CD4-positive, alpha-beta T cell treated with Interferon gamma for 1 hour (primary cell): ENCODE data around the gene HIP1.
A peak's percentile ranks its signal among the peaks of the same experiment; 100 is the strongest.
"Not testable (repeated sequence)": the region's sequence is repeated elsewhere in the genome, so short reads cannot be mapped to it uniquely, and the experiment has no call there.

Experiments used
- DNase-seq: peaks from one replicate; pipeline ENCODE4 v3.0.0-alpha.2; 2020

The HIP1 gene

DNA sequence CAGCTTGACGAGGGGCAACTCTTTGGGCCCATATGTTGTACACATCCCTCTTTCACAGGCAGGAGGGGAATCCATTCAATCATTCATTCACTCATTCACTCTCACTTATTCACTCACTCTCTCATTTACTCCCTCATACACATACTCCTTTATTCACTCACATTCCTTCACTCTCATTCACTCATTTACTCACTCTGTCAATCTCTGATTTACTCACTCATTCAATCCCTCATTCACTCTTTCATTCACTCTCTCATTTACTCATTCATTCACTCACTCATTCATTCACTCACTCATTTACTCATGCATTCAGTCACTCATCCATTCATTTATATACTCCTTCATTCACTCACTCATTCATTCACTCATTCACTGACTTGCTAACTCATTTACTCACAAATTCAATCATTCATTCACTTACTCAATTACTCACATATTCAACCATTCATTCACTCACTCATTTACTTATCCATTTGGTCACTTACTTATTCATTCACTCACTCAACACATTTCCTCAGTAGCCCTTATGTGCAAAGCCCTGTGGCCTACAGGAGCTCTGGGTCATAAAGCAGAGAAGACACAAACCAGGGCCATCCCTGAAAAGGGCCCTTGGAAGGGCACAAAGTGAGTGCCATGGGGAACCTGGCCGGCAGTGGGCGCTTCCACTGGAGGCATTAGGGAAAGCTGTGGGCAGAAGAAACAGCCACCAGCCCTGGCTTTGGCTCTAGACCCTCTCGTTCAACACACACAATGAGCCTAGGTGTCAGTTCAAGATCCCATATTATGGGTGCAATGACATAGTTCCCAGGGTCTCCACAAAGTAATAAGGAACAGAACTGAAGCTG lies 26.0 kb downstream of the HIP1 start:
- no peak for DNase-seq

DNA sequence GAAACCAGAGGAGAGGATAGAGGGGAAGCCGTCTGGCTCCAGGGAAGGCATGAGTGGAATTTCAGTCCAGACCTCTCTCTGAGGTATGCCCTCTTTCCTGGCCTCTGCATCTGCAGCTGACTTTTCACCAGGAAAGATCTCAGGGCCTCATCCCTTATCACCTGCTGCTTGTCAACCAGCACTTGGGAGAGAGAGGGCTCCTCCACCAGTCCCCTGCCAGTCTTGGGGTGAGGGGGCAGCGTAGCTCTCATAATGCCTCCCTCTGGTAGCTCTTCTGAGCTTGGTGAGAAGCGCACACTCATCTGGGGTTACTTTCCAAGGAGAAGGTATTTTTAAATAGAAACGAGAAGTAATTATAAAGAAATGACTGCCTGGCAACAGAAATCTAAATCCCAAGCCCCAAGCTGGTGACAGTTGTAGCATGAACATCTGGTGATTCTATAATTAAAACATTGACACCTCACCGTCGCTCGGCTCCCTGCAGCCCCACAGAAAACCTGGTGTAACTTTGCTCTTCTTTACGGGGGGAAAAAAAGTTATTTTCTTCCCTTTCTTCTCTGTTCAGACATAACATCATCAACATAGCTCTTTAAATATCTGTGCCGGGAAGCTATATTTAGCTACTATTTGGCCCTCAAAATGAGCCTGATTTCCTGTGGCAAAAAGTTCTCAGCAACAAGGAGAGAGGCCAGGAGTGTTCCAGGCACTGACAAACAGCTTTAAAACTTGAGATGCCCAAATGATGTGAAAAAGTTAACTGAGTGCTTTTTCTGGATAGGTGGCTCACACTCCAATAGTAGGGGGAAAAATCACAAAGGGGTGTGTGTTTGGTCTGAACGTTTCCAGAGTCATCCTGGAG lies 26.9 kb downstream of the HIP1 start:
- no peak for DNase-seq

DNA sequence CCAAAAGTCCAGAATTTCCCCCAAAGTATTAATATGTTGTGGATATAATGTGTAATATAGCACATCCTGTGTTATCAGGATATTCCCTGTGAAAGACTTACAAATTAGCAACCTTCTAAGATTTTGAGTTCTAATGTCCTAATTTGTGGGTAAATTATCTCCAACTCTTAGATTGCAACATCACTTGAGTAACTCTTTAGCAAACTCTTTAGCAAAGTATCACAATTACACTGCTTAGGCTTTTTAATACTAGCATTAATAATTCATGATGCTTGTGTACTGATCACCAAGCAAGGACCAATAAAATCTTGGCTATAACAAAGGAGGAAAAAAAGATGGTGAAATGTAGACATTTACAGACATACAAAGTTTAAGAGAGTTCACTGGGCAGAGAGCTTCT lies 27.7 kb downstream of the HIP1 start:
- DNase-seq = no peak

DNA sequence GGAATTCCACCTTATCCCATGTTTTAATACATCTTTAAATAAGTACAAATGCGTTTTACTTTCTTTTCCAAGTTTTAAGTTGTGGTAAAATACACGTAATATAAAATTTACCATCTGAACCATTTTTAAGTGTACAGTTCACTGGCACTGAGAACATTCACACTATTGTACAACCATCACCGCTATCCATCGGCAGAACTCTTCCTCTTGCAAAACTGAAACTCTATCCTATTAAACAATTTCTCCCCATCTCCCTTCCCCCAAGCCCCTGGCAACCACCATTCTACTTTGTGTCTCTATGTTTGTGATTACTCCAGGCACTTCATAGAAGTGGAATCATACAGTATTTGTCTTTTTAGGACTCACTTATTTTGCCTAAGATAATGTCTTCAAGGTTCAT lies 33.8 kb downstream of the HIP1 start:
- DNase-seq = no peak

DNA sequence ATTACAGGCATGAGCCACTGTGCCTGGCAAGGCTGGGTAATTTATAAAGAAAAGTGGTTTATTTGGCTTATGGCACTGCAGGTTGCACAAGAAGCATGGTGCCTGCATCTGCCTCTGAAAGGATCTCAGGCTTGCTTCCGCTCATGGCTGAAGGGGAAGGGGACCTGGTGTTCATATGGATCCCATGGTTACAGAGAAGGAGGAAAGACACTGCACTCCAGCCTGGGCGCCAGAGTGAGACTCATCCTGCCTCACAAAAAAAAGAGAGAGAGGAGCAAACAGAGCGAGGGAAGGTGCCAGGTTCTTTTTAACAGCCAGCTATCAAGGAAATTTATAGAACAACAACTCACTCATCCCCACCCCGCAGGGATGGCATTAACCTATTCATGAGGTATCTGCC lies 36.2 kb downstream of the HIP1 start:
- no peak for DNase-seq

DNA sequence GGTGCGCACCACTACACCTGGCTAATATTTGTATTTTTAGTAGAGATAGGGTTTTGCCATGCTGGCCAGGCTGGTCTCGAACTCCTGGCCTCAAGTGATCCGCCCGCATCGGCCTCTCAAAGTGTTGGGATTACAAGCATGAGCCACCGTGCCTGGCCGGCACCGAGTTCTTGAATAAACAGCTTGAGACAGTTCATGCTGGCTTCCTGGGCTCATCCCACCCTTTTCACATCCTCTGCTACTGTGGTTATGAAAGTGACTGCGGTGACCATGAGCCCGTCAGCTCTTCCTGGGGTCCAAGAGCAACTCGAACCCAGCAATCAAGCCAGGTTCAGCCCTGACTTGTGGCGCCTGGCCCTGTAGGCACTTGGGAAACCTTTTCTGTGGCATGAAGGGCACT lies 38.7 kb downstream of the HIP1 start:
- DNase-seq = no peak

DNA sequence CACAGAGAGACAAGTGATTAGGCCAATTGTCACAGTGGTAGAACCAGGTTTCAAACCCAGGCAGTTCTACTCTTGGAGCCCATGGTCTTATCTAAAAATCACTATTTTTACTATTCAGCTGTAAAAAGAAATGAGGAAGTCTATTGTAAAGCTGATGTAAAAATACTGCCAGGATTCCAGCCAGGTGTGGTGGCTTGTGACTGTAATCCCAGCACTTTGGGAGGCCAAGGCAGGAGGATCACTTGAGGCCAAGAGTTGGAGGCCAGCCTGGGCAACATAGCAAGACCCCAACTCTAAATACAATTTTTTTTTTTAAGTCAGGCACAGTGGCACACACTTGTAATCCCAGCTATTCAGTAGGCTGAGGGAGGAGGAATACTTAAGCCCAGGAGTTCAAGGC lies 40.4 kb downstream of the HIP1 start:
- no peak for DNase-seq

DNA sequence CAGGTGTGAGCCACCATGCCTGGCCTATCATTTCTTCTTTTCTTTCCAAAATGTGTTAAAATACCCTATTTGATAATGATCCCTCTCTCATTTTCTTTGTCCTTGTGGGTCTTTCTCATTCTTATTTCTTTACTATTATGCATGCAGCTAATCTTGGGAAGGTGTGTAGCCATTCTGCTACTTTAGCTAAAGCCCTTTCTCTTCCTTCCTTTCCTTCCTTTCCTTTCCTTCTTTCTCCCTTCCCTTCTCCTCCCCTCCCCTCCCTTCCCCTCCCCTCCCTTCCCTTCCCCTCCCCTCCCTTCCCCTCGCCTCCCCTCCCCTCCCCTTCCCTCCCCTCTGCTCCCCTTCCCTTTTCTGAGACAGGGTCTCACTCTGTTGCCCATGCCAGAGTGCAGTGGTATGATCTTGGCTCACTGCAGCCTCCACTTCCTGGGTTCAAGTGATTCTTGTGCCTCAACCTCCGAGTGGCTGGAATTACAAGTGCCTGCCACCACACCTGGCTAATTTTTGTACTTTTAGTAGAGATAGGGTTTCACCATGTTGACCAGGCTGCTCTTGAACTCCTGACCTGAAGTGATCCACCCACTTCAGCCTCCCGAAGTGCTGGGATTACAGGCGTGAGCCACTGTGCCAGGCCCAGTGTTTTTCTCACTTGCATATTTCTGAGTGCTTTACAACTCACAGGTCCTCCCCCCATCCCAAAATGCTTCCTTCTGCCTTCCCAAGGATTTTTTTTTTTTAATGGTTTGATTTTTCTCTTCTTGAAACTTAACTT lies 42.3 kb downstream of the HIP1 start:
- no peak for DNase-seq

DNA sequence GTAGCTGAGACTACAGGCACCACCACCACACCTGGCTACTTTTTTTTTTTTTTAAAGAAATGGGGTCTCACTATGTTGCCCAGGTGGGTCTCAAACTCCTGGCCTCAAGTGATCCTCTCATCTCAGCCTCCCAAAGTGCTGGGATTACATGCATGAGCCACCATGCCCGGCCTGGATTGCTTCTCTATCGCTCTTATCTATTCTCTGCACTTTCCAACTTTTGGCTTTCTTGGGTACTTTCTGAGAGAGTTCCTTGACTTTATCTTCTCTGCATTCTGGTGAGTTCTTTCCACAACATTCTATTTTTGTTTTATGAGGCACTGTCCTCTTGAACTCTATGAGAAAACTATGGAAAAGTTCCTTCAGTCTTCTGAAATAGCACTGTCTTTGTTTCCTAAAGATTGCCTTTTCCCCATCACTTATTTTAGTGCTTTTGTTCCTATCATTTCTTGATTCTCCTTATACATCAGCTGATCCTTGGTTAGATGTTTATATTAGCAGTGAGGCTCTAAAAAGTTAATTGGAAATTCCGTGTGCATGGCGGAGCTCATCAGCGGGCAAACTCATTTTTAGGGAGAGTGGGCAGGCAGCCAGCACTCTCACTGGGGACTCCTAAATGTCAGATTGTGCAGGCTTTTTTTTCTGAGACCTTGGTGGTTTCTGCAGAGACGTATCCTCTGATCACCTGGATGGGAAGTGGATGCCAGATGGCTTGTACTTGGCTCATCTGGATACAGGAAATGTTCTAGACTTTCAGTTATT lies 43.9 kb downstream of the HIP1 start:
- DNase-seq = no peak

DNA sequence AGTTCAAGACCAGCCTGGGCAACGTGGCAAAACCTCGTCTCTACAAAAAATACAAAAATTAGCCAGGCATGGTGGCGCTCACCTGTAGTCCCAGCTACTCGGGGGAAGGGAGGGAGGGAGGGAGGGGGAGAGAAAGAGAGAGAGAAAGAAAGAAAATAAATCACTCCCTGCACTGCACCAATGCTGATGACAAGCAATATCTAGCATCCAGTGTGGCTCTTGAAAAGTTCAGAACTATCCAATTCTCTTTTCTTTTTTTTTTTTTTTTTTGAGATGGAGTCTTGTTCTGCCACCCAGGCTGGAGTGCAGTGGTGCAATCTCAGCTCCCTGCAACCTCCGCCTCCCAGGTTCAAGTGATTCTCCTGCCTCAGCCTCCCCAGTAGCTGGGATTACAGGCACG lies 45.1 kb downstream of the HIP1 start:
- not testable (repeated sequence) for DNase-seq

DNA sequence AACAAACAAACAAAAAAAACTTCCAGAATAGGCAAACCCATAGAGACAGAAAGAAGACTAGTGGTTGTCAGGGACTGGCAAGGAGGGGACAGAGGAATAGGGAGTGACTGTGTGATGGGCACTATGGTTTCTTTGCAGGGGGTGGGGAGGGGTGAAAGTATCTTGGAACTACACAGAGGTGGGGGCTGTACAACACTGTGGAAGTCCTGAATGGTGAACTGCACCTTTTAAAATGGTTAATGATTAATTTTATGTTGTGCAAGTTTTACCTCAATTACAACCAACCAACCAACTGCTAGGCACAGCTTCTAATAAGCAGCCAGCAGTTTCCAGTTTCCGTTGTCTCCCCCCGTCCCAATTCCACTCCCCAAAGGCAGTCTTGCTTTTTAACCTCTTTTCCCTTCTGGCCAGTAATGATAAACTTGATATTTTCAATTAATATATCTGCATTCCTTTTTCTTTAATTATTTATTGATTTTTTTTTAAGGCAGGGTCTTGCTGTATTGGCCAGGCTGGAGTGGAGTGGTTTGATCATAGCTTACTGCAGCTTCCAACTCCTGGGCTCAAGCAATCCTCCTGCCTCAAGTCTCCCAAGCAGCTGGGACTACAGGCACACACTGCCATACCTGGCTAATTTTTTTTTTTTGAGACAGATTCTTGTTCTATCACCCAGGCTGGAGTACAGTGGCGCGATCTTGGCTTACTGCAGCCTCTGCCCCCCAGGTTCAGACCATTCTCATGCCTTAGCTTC lies 46.8 kb downstream of the HIP1 start:
- DNase-seq = no peak

DNA sequence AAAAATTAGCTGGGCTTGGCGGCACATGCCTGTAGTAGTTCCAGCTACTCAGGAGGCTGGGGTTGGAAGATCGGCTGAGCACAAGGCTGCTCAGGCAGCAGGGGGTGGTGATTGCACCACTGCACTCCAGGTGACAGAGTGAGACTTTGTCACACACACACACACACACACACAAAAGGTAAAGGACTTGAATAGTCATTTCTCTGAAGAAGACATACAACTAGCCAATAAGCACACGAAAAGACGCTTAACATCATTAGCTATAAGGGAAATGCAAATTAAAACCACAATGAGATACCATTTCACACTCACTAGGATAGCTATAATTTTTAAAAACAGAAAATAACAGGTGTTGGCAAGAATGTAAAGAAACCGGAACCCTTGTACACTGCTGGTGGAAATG lies 48.6 kb downstream of the HIP1 start:
- DNase-seq = no peak

DNA sequence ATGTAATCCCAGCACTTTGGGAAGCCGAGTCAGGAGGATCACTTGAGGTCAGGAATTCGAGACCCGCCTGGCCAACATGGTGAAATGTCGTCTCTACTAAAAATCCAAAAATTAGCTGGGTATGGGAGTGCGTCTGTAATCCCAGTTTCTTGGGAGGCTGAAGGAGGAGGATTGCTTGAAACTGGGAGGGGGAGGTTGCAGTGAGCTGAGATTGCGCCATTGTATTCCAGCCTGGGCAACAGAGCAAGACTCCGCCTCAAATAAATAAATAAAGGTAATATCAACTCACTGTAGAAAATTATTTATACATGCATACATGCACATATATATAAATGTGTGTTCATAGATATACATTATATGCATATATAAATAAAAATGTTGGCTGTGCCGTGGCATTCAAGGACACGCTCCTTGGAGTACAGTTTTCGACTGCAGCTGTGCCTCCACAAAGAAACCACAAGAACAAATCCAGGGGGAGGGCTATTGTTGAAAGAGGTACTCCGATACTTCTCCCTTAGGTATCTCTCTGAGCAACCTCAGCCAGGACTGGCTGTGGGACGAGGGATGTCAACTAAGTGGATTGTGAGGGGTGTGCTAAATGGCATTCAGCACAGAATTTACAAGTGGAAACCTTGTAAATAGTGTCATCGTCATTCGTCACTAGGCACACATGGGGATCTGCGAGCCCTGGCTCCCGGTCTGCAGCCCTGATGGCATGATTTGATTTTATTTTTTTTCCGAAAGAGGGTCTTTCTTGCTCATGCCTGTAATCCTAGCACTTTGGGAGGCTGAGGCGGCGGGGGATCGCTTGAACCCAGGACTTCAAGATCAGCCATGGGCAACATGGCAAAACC lies 49.3 kb downstream of the HIP1 start:
- no peak for DNase-seq

DNA sequence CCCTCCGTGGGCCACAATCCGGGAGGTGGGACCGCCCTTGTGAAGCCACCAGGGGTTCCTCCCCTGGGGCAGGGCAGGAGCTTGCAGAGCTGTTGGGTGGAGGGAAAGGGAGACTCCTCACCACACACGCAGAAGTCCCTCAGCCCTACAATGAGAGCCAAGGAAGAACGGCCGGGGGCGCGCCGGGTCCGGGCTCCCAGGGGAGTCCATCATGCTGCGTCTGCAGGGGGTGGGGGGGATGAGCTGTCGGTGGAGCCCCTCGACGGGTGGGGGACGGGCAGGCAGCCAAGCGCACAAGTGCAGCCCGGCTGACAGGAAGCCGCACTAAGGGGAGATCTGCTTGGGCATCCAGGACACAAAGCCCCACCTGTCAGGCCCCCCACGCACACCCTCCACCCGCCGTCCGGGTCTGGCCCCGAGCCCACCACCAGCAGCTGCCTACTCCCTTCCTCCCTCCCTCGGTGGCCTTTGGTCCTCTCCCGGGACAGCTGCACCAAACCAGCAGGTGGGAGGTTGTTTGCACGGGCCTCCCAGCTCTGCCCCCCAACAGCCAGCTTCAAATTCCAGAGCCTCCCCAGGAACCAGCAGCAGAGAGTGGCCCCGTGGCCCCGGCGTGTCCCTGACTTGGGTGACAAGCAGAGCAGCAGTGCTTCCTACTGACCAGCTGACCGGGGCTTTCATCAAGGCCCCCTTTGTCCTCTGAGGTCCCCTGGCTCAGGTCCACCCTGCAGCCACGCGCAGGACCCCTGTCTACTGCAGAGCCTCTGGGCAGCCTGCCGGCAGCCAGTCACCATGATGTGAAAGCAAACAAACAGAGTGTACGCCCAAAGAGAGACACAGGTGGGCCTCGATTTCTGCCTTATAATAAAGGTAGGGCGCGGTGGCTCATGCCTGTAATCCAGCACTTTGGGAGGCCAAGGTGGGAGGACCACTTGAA lies 50.3 kb downstream of the HIP1 start:
- peak; percentile 9 for DNase-seq

DNA sequence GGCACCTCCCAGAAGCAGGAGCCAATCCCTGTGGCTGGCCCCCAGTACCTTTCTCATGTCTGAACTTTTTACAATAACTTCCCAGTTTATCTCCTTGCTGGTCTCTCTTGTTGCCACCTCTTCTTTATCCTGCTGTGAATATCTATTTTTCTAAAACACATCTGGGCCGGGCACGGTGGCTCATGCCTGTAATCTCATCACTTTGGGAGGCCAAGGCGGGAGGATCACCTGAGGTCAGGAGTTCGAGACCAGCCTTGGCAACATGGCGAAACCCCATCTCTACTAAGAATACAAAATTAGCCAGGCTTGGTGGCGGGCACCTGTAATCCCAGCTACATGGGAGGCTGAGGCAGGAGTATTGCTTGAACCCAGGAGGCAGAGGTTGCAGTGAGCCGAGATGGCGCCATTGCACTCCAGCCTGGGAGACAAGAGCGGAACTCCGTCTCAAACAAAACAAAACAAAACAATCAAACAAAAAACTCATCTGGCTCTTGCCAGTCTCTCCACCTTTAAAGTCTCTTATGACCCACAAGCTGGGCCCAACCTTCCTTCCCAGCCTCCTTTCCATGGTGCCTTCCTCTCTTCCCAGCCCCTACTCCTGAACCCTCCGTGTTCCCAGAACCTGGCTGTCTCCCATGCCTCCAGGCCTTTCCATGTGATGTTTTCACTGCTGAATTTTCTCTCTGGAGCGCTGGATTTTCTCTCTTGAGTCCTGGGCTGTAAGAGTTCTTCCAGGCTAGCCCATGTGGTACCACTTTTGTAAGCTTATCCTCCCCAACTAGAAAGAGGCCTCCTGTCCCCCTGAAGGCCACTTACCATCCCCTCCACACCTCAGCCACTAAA lies 51.3 kb downstream of the HIP1 start:
- DNase-seq = no peak

DNA sequence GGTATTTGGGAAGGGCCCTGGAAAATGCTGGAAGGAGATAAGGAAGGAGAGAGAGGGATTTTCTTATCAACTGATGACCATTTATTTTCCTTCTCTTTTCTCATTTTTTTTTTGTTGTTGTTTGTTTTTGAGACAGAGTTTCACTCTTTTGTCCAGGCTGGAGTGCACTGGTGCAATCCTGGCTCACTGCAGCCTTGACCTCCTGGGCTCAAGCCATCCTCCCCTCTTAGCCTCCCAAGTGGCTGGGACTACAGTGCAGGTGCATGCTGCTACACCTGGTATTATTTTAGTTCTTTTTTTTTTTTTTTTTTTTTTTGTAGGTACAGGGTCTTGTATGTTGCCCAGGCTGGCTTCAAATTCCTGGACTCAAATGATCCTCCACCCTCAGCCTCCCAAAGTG lies 52.2 kb downstream of the HIP1 start:
- DNase-seq = no peak

DNA sequence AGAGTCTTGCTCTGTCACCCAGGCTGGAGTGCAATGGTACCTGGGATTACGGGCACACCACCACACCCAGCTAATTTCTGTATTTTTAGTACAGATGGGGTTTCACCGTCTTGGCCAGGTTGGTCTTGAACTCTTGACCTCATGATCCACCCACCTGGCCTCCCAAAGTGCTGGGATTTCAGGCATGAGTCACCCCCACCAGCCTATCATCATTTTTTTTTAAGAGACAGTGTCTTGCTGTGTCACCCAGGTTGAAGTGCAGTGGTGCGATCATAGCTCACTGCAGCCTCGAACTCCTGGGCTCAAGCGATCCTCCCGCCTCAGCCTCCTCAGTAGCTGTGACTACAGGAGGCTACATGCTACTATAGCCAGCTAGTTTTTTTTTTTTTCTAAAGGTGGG lies 56.7 kb downstream of the HIP1 start:
- not testable (repeated sequence) for DNase-seq

DNA sequence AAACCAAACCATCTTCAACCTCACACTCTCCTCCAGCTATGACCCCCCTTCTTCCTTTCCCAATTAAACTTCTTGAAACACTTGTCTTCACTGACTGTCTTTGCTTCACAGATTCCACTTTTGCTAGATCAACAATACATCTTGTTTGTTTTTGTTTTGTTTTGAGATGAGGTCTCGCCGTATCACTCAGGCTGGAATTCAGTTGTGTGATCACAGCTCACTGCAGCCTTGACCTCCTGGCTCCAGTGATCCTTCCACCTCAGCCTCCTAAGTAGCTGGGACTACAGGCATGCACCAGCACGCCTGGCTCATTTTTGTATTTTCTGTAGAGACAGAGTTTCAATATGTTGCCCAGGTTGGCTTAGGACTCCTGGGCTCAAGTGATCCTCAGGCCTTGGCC lies 59.7 kb downstream of the HIP1 start:
- DNase-seq = no peak

DNA sequence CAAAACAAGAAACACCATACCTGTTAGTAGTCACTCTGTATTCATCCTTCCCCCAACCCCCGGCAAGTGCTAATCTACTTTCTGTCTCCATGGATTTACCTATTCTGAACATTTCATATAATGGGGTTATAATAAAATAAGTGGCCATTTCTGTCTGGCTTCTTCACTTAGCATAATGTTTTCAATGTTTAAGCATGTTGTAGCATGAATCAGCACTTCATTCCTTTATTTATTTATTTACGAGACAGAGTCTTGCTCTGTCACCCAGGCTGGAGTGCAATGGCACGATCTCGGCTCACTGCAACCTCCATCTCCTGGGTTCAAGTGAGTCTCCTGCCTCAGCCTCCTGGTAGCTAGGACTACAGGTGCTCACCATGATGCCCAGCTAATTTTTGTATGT lies 69.2 kb downstream of the HIP1 start:
- DNase-seq = no peak
